ENCODE results near the gene TGFBR2. TPM values are rescaled to one million over a fixed set of nuclear protein-coding genes. Genes with fewer than 3 reads are reported as not detected.

Gene TGFBR2
- total RNA-seq, 1 donor from 2014 or later: 614 TPM

- no peak for DNase-seq (ENCODE audit: extremely low read depth, low read depth, low spot score)
Measured at GRCh38 chr3:30633718-30634117, 27.3 kb downstream of the TGFBR2 start.

GRCh38 chr3:30634761-30635735 is 28.6 kb downstream of the TGFBR2 start:
- DNase-seq (ENCODE audit: extremely low read depth, low read depth, low spot score): no peak

GRCh38 chr3:30637310-30638219 is 31.2 kb downstream of the TGFBR2 start:
- no peak for DNase-seq (ENCODE audit: extremely low read depth, low read depth, low spot score)

- DNase-seq (ENCODE audit: extremely low read depth, low read depth, low spot score): no peak
Measured at GRCh38 chr3:30638685-30639412, 32.4 kb downstream of the TGFBR2 start.

GRCh38 chr3:30639937-30640336 is 33.5 kb downstream of the TGFBR2 start:
- no peak for DNase-seq (ENCODE audit: extremely low read depth, low read depth, low spot score)

GRCh38 chr3:30640851-30641250 is 34.5 kb downstream of the TGFBR2 start:
- DNase-seq (ENCODE audit: extremely low read depth, low read depth, low spot score): no peak

- no peak for DNase-seq (ENCODE audit: extremely low read depth, low read depth, low spot score)
Measured at GRCh38 chr3:30641416-30642251, 35.2 kb downstream of the TGFBR2 start.

- no peak for DNase-seq (ENCODE audit: extremely low read depth, low read depth, low spot score)
Measured at GRCh38 chr3:30642849-30643361, 36.5 kb downstream of the TGFBR2 start.

GRCh38 chr3:30643763-30644462 is 37.5 kb downstream of the TGFBR2 start:
- DNase-seq (ENCODE audit: extremely low read depth, low read depth, low spot score): no peak

- no peak for DNase-seq (ENCODE audit: extremely low read depth, low read depth, low spot score)
Measured at GRCh38 chr3:30644615-30645014, 38.2 kb downstream of the TGFBR2 start.

GRCh38 chr3:30645077-30645476 is 38.7 kb downstream of the TGFBR2 start:
- DNase-seq (ENCODE audit: extremely low read depth, low read depth, low spot score): no peak

GRCh38 chr3:30646181-30646876 is 39.9 kb downstream of the TGFBR2 start:
- DNase-seq (ENCODE audit: extremely low read depth, low read depth, low spot score): no peak

GRCh38 chr3:30646961-30647752 is 40.8 kb downstream of the TGFBR2 start:
- DNase-seq (ENCODE audit: extremely low read depth, low read depth, low spot score): no peak

GRCh38 chr3:30648670-30649357 is 42.4 kb downstream of the TGFBR2 start:
- no peak for DNase-seq (ENCODE audit: extremely low read depth, low read depth, low spot score)

- DNase-seq (ENCODE audit: extremely low read depth, low read depth, low spot score): no peak
Measured at GRCh38 chr3:30649572-30650318, 43.3 kb downstream of the TGFBR2 start.

GRCh38 chr3:30650348-30650995 is 44.1 kb downstream of the TGFBR2 start:
- no peak for DNase-seq (ENCODE audit: extremely low read depth, low read depth, low spot score)

All from glomerular endothelial cell (primary cell).